ENCODE data around the gene FOXN4.

FOXN4 gene

DNA sequence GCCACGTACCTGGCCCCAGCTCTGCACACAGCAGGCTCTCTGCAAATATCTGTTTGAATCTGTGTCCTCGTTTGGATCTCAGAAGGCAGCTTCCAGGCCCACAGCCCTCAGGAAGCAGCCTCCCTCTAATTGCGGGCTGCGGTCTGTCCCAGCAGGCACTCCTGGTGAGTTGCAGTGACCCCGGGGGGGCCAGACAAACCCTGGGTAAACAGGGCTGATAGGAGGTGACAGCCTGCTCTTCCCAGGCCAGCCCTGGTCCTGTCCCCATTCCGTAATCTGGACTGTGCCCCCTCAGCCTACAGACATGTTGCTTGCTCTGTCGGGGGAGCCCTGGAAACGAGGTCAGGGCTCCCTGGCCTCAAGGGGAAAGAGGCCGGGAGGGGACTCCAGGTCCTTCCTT is 2.0 kb downstream of the FOXN4 start:
- no peak overlapping the region for H3K4me3 ChIP-seq (ENCODE audit: low read depth, low read length)
- DNase-seq (ENCODE audit: low read depth): no peak
- TF ChIP-seq, protein P1, sequence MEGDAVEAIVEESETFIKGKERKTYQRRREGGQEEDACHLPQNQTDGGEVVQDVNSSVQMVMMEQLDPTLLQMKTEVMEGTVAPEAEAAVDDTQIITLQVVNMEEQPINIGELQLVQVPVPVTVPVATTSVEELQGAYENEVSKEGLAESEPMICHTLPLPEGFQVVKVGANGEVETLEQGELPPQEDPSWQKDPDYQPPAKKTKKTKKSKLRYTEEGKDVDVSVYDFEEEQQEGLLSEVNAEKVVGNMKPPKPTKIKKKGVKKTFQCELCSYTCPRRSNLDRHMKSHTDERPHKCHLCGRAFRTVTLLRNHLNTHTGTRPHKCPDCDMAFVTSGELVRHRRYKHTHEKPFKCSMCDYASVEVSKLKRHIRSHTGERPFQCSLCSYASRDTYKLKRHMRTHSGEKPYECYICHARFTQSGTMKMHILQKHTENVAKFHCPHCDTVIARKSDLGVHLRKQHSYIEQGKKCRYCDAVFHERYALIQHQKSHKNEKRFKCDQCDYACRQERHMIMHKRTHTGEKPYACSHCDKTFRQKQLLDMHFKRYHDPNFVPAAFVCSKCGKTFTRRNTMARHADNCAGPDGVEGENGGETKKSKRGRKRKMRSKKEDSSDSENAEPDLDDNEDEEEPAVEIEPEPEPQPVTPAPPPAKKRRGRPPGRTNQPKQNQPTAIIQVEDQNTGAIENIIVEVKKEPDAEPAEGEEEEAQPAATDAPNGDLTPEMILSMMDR (IDR thresholded peaks at IDR 0.05; ENCODE audit: control insufficient read depth, extremely low read depth, insufficient read depth): no peak

DNA sequence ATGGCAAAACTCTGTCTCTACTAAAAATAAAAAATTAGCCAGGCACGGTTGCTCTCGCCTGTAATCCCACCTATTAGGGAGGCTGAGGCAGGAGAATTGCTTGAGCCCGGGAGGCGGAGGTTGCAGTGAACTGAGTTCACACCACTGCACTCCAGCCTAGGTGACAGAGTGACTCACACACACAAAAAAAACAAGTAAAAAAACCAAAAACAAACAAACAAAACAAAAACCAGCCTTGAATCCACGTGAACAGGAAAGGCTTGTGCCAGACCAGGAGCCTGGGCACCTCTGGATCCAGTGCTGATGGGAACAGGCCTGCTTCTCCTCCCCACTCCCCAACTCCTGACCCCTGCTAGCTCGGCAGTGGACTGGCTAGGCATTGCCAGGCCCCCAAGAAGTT is 3.5 kb downstream of the FOXN4 start:
- TF ChIP-seq, protein P1 (IDR thresholded peaks at IDR 0.05; ENCODE audit: control insufficient read depth, extremely low read depth, insufficient read depth): no peak
- no peak overlapping the region for H3K4me3 ChIP-seq (ENCODE audit: low read depth, low read length)
- DNase-seq (ENCODE audit: low read depth): no peak

DNA sequence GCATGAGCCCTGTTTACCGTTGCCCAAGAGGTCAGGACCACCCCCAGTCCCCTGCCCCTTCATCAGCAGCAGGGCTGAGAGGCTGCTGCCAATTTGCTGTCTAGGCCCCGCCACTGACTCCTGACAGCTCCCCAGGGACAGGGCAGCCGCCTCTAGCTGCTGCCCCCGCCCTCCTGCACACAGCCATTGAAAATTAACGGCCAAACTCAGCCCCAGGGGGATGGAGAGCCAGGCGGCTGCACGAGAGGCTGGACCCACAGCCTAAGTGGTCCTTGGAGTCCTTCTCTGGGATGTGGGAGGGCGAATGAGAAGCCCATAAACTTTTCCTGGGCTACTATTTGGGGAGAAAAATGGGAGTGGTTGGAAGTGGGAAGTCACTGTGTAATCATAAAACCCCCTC is 4.6 kb downstream of the FOXN4 start:
- H3K4me3 ChIP-seq (ENCODE audit: low read depth, low read length): no peak overlapping the region
- TF ChIP-seq, protein P1 (IDR thresholded peaks at IDR 0.05; ENCODE audit: control insufficient read depth, extremely low read depth, insufficient read depth): no peak
- no peak for DNase-seq (ENCODE audit: low read depth)

DNA sequence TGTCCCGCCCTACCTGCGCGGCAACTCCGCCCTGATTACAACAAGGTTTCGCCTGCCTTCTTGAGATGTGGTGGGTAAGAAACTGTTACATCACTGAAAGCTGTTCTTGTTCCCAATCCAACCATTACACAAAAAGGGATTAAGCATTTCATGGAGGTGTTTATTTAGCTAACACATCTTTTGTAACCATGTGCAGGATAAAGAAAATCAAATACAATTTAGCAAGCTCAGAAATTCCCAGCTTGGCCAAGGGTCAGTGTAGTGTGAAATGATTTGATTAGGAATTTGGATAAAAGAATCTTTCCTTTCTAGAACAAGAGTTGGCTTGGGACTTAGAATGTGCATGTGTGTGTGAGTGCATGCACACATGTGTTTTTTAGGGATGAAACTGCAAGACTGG is 6.3 kb downstream of the FOXN4 start:
- no peak overlapping the region for H3K4me3 ChIP-seq (ENCODE audit: low read depth, low read length)
- TF ChIP-seq, protein P1 (IDR thresholded peaks at IDR 0.05; ENCODE audit: control insufficient read depth, extremely low read depth, insufficient read depth): no peak
- DNase-seq (ENCODE audit: low read depth): no peak

DNA sequence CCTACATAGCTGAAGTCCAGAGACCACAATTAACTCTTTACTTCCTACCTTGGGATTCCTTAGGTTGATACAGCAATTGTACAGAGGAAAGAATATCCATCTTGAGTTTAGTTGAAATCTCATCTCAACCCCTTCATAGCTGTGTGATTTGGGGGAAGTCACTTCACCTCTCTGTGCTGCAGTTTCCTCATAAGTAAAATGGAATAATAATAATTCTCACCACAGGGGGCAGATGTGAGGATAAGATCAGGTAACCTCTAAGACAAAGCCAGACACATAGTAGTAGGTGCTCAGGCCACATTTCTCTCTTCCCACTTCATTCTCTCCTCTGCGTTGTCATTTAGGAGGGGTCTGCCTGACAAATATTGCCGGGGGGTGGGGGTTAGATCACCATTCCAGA is 6.7 kb downstream of the FOXN4 start:
- H3K4me3 ChIP-seq (ENCODE audit: low read depth, low read length): no peak overlapping the region
- no peak for DNase-seq (ENCODE audit: low read depth)
- TF ChIP-seq, protein P1 (IDR thresholded peaks at IDR 0.05; ENCODE audit: control insufficient read depth, extremely low read depth, insufficient read depth): peak; percentile 28

DNA sequence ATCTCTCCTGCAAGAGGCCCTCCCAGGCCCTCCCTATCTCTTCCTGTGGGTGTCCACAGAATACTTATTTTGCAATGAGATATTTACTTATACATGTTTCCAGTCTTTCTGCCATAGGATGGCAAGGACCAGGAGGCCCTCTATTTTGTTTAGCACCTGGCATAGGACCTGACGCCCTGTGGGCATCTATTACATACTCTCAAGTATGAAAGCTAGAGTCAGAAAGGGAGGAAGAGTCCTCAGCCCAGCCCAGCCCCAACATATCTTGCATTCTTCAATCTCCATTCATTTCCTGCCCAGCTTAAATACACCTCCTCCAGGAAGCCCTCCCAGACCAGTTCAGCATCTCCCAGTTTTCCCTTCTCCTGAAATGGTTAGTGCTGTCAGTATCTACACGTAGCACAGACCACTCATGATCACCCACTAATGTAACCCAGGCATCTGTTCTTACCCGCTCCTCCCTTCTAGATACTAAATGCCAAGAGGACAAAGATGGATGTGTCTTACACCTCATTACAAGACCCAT is 7.4 kb downstream of the FOXN4 start:
- TF ChIP-seq, protein P1 (IDR thresholded peaks at IDR 0.05; ENCODE audit: control insufficient read depth, extremely low read depth, insufficient read depth): no peak
- DNase-seq (ENCODE audit: low read depth): no peak

DNA sequence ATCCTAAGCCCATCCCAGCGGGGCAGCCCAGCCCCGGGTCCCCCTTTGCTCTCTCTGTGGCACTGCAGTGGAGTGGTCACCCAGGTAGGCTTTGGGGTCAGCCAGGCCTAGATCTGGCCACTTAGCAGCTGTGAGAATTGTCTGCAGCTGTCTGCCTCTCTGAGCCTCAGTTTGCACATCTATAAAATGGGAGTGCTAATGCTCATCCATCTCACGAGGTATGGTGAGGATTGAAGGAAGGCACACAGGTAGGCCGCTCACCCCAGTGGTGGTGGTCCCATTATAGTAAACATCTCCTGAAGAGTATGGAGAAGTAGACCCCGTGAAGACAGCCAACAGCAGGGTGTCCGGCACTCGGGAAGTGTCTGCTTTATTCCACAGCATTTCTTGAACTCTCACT is 9.2 kb downstream of the FOXN4 start:
- TF ChIP-seq, protein P1 (IDR thresholded peaks at IDR 0.05; ENCODE audit: control insufficient read depth, extremely low read depth, insufficient read depth): no peak
- DNase-seq (ENCODE audit: low read depth): no peak
- no peak overlapping the region for H3K4me3 ChIP-seq (ENCODE audit: low read depth, low read length)

More for the DNA sequence above, 7.4 kb downstream of the FOXN4 start:
- no peak overlapping the region for H3K4me3 ChIP-seq (ENCODE audit: low read depth, low read length)

All from LNCaP clone FGC (cell line).